Effector CD8-positive, alpha-beta T cell (primary cell): ENCODE data around the gene RBPJL.
"Not testable (repeated sequence)": the region's sequence is repeated elsewhere in the genome, so short reads cannot be mapped to it uniquely, and the experiment has no call there.

Experiments used
- DNase-seq: peaks from one replicate; lab custom pipeline; 2025; lab: John Stamatoyannopoulos, UW

RBPJL gene

DNA sequence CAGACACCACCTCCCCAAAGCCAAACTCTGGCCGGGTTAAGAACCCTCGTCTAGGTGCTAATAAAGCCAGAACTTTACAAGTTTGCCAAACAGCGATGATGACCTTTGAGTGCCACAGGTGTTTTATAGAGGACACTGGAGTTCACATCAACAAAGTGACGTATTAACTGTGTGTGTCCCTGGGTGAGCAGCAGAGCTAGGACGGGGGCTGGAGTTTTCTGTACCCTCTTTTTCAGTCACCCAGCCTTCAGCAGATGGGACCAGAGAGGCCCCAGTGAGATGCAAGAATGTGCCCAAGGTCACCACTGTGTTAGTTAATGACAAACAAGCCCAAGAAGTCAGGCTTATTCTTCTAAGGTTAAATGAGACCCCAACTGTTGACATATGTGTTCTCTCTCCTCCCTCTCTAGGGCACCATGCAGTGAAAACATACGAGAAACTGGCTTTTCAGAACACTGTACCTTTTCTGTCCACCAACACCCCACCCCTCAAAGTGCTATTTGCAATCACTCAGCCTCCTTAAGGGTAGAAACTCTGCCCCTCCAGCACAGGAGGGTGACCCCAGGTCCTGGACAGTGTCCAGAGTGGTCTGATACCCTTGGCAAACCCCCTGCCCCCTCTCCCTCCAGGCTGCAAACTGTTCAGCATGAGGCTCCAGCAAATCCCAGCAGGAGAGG, 36.4 kb downstream of the RBPJL start:
- DNase-seq, result no peak

DNA sequence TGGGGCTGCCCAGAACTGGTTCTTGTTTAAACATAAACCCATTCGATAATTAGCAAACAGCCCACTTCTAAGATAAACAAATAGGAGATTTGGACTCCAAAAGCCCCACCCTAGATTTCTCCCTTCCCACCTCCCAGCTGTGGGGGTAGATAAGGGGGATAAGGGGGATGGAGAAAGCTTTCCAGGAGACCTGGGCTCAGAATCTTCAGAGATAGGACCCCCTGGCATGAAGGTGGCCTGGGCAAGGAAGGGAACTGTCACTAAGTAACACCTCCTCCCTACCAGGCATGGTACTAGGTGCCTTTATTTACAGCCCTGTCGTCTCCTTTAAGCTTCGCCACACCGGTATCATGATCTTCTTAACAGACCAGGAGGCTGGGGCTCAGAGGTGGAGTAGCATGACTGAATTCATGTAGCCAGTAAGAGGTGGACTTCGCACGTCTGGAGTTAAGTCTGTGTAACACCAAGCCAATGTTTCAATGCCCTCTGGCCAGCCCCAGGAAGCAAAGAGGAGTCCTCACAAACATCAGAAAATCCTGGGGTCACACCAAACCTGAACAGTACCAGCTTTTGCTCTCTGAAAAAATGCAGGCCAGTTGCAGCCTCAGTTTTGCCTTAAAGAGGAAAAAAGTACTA, 37.0 kb downstream of the RBPJL start:
- DNase-seq, result no peak

DNA sequence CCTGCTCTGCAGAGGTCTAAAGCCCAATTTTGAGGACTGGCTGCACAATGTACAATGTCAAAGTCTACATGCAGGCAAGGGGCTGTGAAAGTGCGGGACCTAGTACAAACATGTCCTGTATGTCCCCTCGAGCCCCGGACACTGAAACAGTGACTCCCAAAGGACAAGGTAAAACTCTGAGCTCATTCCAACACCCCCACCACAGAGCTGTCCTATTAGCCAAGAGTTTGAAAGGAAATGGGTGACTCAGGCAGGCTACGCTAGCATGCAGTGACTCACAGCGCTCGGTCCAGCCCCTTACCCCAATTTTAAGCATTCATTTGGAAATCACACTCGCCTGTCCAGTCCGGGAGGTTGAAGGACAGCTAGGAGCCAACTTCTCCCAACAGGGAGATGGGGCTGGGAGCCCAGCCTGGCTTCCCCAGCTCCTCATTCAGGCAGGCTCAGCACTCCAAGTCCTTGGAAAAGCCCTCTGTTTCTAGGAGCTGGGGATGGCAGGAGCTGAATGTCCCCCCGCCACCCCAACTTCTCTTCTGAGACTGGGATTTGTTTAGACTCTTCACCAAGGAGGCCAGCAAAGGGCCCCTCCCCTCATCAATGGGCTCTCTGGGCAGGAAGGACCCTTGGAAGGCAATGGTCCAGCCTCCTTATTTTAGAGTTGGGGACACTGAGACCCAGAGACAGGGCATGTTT, 37.7 kb downstream of the RBPJL start:
- no peak for DNase-seq

DNA sequence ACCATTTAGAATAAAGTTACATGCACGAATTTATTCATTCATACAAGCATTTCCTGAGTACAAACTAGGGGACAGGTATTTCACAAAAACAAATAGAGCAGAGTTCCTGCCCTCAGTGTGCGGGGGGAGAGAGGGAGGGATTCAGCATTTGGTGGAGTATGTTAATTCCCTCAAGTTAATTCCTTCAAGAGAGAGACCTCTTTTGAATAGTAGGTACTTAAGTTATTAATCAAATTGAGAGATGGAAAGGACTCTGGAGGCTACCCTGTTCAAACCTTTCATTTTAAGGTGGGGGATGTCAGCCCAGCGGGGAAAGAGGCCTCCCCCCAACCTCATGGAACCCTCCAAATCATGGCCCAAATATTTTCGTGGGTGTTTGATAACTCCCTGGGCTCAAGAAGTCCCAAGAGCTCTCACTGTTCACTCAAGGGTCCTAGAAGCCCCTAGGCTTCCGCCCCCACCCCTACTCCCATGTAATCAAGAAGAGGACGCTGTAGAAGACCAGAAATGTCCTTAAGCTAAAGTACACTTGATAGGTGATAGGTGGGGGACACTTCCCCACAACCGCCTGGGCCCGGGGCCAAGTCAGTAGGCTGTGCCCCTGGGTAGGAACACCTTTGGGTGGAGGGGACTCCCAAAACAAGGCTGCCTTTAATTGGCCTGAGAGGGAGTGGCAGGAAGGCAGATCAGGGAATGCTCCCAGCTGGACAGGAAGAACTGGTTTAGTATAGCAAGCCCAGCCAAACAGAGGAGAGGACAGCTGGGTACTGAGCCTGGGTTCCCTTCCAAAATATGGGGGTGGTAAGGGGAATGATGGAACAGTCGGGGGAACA, 38.7 kb downstream of the RBPJL start:
- no peak for DNase-seq

DNA sequence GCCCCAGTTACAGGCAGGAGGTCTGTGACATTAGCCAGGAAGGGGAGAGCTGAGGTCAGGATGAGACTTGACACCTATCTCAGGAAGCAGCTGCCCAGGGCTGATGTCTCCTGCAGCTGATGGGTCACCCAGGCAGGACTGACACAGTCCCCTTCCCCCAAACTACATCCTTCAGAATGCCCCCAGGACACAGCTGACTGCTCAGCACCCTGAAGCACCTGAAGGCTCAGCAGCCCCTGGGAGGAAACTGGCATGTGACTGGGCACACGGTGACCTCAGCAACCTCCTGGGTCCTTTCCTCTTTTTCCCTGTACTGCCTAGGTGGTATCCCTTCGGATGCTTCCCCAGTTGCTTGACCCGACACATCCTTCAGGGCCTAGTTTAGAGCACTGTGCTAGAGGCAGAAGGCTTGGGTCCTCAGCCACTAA, 39.7 kb downstream of the RBPJL start:
- DNase-seq, result no peak

DNA sequence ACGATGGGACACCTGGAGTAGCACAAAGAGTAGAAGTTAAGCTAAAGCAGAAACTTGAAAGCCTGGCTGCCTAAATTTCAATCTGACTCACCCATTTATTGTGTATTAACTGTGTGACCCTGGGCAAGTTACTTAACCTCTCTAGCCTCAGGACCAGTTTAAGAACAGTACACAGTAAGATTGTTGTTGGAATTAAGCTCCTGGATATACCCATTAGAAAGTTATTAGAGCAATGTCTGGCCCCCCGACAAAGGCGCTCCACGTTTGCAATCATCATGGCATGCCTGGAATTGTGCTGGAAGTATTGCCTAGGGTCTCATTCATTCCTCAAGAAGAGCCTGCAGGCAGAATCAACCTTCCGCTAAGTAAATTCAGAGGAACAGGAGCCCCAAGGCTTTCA, 40.2 kb downstream of the RBPJL start:
- DNase-seq, result no peak

DNA sequence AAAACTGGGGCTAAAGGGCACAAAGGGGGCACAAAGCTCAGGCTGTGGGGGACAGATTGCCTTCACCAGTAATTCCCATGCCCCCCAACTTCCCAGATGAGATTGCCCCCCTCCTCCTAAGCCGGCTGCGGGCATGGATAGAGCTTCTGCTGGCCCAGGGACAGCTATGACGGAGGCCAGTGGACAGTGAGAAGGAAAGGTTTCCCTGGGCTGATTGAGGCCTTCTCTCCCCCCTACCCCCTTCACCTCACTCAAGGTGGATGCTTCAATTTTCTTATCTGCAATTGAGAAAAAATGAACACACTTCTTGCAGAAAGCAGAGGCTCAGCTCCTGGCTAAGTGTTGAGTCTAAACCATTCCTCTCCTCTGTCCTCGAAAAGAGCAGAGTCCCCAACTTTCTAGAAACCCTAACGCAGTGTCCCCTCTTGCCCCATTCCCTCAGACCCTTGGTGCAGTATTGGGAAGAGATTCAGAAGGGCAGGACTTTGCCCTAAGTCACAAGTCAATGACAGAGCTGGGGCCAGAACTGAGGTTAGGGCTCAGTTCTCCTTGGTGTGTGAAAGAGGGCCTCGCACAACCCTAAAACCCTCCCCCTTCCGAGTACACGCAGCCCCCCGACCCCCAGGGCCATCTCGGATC, 40.8 kb downstream of the RBPJL start:
- DNase-seq, result no peak

DNA sequence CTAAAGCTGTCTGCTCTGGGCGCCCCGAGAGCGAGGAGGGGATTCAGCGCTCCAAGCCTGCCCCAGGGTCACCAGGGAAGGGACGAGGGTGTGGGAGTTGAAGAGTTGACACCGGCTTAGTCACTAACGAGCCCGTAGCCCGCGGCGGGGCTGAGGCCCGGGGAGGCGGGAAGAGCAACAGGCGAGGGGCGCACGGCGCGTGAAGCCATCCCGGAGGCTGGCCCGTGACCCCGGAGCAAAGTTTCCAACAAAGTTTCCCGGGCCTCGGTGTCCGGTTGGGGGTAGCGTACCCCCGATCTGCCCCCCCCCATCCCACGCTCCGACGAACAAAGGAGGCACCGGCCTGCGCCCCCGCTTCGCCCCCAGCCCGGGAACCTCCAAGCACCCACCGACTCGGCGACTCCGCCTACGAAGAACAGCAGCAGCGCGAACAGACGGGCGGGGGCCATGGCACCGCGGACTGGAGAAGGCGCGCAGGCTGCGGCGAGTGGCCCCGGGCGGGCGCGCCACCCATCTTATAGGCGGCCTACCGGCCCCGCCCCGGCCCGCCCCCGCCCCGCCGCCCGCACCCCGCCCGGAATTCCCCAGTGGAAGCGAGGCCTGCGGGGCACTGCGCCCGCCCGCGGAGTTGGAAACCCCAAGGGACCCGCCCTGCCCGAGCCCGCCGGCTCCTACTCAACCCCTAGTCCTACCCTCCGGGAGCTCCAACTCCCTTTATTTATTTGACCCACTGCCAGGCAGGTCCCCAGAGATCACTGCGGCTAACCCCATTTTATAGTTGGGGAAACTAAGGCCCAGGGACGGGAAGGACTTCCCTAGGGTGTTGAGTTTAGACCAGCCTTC, 41.5 kb downstream of the RBPJL start, which contains the start of gene SDC4:
TSS of gene SDC4 (minus strand) at position 489 of the 843 bp plus-strand sequence. CDS start at position 449, 40 bp downstream.
- DNase-seq, result peak; percentile 40

DNA sequence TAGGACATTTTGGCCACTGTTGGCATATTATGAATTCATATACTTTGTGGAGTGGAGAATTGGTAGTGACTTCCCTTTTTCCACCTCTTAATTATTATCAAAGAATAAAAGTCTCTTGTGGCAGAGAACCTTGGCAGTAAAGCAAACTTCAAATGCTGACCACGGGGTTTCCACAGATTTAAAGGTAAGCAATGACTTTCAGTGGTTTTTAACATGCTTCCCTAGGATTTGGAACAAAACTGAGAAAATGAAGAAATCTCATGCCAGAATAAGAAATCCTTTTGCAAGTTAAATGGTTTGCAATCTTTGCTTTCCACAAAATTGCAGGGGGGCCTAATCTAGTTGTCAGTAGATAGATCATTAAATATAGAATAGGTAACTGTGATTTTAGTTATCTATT, 43.6 kb downstream of the RBPJL start:
- DNase-seq, result no peak

DNA sequence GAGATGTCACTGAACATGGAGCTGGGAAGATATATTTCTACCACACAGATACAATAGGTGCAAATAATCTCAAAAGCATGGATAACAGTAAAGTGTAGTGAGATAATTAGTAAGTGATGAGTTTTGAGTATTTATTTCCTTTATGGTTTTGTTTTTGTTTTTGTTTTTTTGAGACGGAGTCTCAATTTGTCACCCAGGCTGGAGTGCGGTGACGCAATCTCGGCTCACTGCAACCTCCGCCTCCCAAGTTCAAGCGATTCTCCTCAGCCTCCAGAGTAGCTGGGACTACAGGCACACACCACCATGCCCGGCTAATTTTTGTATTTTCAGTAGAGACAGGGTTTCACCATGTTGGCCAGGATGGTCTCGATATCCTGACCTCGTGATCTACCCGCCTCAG, 44.2 kb downstream of the RBPJL start:
- DNase-seq, result not testable (repeated sequence)

DNA sequence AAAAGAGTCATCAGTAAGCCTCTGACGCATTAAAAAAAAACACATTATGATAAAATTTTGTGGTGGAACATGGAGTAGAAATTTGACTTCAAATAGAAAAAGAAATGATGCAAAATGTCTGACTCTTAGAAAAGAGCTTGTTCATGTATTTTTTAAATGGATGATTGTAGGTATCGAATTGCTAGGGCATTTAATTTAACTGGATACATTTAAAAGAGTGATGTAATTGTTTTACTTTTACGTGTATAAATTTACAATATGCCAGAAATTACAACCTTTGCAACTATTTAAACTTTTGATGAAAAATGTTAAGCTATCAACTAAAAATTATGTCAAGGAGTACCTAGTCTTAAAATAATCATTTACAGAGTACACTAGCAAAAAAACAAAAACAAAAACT, 46.1 kb downstream of the RBPJL start:
- no peak for DNase-seq

DNA sequence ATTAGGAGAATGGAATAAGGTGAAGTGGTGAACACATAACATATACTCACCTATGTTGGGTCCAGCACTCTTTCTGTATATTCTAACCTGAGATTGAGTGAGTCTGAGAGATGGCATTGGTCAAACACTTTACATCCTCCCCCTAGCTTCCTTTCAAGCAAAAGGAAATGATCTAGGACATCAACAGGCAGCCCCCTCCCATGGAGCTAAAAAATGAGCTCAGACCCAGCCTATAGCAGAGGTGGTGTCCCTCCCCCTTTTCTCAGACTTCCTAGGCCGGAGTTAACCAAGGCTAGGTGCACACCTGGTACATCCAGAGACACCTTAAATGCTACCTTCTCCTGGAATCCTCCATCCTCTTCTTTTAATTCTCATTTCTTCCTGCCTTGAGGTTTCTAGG, 47.1 kb downstream of the RBPJL start:
- no peak for DNase-seq

DNA sequence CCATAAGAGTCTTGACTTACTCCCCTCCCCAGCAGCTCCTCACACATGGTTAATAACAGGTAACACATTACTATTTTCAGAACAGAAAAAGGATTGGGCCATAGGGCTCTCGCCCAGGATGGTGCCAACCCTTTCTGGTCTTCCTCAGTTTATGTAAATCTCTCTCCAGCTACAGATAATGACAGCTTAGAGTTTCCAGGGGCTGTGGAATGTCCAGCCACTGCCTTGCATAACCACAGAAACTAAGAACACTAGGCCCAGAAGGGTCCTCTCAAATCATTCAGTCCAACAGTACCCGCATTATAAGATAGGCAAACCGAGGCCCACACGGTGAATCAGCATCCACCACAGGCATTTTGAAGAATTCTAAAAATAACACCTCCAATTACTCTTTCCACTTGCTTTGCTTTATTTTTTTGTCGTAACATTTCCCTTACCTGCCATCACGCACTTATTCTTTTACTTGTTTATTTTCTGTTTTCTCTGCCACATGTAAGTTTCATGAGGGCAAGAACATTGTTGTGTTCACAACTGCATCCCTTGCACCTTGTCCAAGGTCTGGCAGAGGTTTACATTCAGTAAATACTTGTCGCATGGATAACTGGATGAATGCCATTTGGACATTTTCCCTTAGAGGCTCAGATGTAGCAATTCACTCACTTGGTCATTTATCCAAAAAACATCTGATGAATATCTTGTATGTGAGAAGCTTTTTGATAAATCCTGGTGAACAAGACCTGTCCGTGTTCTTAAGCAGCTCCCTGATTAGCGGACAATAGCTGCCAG, 48.0 kb downstream of the RBPJL start:
- no peak for DNase-seq

DNA sequence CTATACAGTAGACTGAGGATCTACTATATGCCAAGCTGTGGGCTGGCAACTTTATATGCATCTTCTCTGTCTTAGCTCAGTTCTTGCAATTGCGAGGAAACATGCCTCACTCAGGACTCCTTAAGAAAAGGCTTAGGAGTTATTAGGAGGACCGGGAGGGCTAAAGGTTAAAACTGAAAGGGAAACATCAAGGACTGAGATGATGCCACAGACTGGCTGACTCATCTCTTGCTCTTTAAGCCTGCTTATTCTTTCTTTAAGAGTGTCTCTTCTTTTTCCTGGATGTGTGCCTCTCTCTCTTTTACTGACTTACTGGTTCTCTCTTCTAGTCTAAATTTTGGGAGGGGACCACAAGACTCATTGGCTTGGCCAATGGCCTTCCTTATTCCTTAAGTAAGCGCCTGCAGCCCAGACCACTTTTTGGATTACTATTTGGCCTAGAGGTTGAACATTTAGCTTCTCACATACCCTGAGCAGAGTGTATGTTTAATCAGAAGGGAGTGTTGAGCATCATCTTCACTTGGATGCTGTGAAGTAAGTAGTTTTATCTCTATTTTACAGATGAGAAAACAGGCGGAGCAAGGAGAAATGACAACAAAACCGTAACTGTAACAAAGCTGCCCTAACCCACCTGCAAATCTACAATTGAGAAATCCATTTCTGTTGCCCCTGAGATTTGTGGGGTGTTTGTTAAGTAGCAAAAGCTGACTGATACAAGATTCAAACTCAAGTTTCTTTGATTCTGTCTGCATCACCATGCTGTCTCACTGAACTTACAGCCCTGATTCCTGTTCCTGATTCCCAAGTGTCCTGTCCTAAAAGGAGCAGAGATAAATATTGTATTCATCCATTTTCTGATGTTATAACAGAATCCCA, 48.8 kb downstream of the RBPJL start:
- no peak for DNase-seq

DNA sequence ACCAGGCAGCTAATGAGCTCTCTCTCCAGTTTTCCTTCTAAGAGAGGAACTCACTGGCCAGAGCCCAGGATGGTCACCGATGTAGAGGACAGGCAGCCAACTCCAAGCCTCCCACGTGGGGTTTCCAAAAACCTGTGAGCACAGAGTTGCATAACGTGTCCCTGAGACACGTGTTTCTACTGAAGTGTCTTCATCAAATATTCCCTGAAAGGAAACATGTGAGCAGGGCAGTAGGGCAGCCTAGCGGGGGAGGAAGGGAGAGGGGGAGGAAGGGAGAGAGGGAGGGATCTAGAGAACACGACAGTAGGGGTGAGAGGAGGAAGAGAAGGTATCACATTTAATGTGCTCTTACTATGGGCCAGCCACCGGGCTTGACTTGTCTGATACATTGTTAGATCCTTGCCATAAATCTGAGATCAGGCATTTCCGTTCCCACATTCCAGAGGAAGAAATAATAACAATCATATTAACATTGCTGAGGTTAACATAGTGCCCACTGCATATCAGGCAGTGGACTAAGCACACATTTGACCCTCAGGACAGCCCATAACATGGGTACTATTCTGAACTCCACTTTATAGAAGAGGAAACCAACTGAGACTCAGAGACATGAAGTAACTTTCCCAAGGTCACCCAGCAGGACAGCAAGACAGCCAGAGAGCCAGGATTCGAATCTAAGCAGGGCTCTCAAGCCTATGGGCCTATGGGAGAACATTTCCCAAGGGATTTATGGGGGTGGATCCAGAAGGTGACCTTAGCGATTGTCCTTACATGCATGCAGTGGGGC, 51.8 kb downstream of the RBPJL start:
- DNase-seq, result no peak

DNA sequence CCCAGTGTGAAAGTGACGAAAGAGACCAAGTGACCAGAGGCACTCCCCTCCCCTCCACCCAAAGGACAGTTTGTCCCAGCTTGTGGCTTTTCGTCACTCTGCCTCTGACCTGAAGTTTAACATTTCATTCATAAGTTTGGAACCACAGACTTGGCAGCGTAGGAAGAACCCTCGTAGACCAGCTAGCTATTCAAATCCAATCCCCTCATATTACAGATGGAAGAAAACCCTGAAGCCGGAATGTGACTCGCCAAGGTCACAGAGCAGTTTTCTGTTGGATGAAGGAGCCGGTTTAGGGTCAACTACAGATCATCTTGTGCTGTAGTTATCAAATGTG, 52.4 kb downstream of the RBPJL start:
- DNase-seq, result no peak

DNA sequence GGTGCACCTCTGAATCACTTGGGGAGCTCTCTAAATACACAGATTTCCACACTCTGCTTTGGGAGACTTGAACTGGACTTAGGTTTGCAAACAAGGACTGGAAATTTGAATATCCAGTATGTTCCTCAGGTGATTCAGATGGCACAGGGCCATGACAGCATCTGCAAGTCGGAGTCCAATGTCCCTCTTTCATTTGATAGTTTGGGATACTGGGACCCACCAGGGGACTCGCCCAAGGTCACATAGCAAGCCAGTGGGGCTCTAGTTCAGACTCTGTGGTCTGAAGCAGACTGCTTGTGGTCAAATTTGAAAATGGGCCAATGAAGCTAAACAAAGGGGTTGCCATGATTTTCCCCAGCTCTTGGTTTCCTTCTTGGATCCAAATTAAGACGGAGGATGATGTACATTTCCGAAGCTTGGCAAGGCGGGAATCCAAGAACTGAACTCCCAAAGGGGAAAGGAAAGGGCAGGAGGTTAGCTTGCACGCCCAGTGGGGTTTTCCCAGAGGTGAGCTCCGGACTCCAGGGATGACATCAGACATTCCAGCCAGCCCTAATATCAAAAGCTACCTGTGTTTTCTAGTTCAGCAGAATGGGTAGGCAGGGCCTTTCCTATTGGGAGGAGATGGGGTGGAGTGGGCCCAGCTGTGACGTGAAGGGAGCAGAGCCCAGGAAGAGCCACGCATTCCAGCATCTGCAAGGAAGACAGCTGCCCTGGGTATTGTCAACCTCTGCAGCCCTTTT, 52.9 kb downstream of the RBPJL start:
- DNase-seq, result no peak

DNA sequence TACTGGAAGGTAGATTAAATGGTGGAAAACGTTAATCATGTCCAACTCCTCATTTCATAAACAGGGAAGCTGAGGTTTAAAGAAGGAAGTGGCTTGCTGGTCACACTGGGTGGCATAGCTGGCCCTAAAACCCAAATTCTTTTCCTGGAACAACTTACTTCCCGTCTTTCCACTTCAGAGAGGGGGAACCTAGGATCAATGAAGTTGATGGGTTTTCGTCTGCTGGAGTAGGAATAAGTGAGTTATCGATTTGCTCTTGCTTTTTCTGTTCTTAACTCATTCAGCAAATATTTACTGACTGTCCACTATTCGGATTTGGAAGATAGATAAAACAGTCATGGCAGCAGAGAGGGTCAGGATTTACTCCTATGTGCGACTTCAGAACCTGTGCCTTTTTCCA, 55.2 kb downstream of the RBPJL start:
- no peak for DNase-seq
